Smooth muscle cell (in vitro differentiated cells): Measurements from ENCODE around the gene SPATA32. TPM values are rescaled to one million over a fixed set of nuclear protein-coding genes. Genes with fewer than 3 reads are reported as not detected.

ENCODE experiments used
- DNase-seq: peaks from one replicate; lab custom pipeline; 2025; ENCODE audit not compliant: unreplicated experiment; lab: John Stamatoyannopoulos, UW
- H2AFZ ChIP-seq: fragments of 200-600 bp; sonication (generic); 2 replicates; pipeline ENCODE4 v1.6.0; 2016; ENCODE audit warnings: antibody characterized with exemption, low read depth, mild to moderate bottlenecking
- H3F3A ChIP-seq: fragments of 200-600 bp; sonication (generic); 2 replicates; pipeline ENCODE4 v1.6.0; 2017; ENCODE audit warnings: antibody characterized with exemption, low read depth
- H3K27ac ChIP-seq: fragments of 200-600 bp; sonication (generic); 2 replicates; pipeline ENCODE4 v1.5.1; 2016; ENCODE audit warnings: low read depth, mild to moderate bottlenecking
- H3K27me3 ChIP-seq: fragments of 200-600 bp; sonication (generic); 2 replicates; pipeline ENCODE4 v1.6.1; 2016; ENCODE audit warnings: low read depth, mild to moderate bottlenecking
- H3K36me3 ChIP-seq: fragments of 200-600 bp; sonication (generic); 2 replicates; pipeline ENCODE4 v1.5.1; 2016; ENCODE audit warnings: low read depth
- H3K4me1 ChIP-seq: fragments of 200-600 bp; sonication (generic); 2 replicates; pipeline ENCODE4 v1.5.1; 2016; ENCODE audit warnings: low read depth
- H3K4me2 ChIP-seq: fragments of 200-600 bp; sonication (generic); 2 replicates; pipeline ENCODE4 v1.6.0; 2016; ENCODE audit warnings: mild to moderate bottlenecking
- H3K4me3 ChIP-seq: fragments of 200-600 bp; sonication (generic); 2 replicates; pipeline ENCODE4 v1.5.1; 2016; ENCODE audit warnings: mild to moderate bottlenecking
- H3K79me2 ChIP-seq: fragments of 200-600 bp; sonication (generic); 2 replicates; pipeline ENCODE4 v1.6.0; 2016; ENCODE audit warnings: low read depth, mild to moderate bottlenecking
- H3K9ac ChIP-seq: fragments of 200-600 bp; sonication (generic); 2 replicates; pipeline ENCODE4 v1.6.0; 2016; ENCODE audit warnings: low read depth
- H3K9me3 ChIP-seq: fragments of 200-600 bp; sonication (generic); replicated peaks from 2 replicates; pipeline ENCODE4 v1.5.1; 2016; ENCODE audit warnings: low read depth
- H4K20me1 ChIP-seq: fragments of 200-600 bp; sonication (generic); 2 replicates; pipeline ENCODE4 v1.6.0; 2016; ENCODE audit warnings: low read depth
- CTCF ChIP-seq: fragments of 200-600 bp; sonication (generic); IDR thresholded peaks from 2 replicates; pipeline ENCODE4 v1.5.1; 2017; ENCODE audit warnings: borderline replicate concordance, mild to moderate bottlenecking, antibody characterized with exemption; ENCODE audit not compliant: insufficient read depth, poor library complexity, severe bottlenecking
- WGBS: methylation state at CpG from one replicate; pipeline ENCODE4 v1.1.7; 2016; ENCODE audit warnings: low lambda C conversion rate; 5-methylcytosine and 5-hydroxymethylcytosine counted together
- polyA plus RNA-seq: library from polyadenylated mRNA; unstranded; fragments of >200 nt; fragmentation: Nextera tagmentation; extraction: Ambion mirVana; gene quantifications from 2 replicates; pipeline ENCODE4 v1.2.1, GENCODE V29; 2016
- total RNA-seq: library from RNA; depleted of rRNA; stranded (reverse); fragments of >200 nt; gene quantifications from 2 replicates; pipeline ENCODE4 v1.2.3, GENCODE V29; 2014

SPATA32 gene
- total and polyA plus RNA-seq, 2 experiments from 2014 or later = not detected

GRCh38 chr17:45296003-45296832 lies 34.3 kb upstream of the SPATA32 start:
- Histone ChIP-seq H3K9me3 (no peaks in the 10 kb centered on the region), H3K79me2 (peaks cover 45% of the 10 kb centered on the region), H3K9ac (no peak overlapping the region), H3K36me3 (no peaks in the 10 kb centered on the region), H4K20me1 (peaks cover 82% of the 10 kb centered on the region), H3K4me3 (no peak overlapping the region), H3K27me3 (no peaks in the 10 kb centered on the region), H3K4me2 (no peak overlapping the region), H3K4me1 (peaks cover 16% of the 10 kb centered on the region), H3F3A (peaks cover 22% of the 10 kb centered on the region), H2AFZ (no peak overlapping the region), H3K27ac (no peak overlapping the region)
- WGBS = 94% methylated on average over 7 of the region's 7 CpGs
- DNase-seq = no peak
- TF ChIP-seq CTCF = no peak

GRCh38 chr17:45294506-45294905 lies 32.6 kb upstream of the SPATA32 start:
- peaks cover 90% of the 10 kb centered on the region for H4K20me1 ChIP-seq
- DNase-seq = no peak
- H3K79me2 ChIP-seq = peaks cover 37% of the 10 kb centered on the region
- H3F3A ChIP-seq = peaks cover 22% of the 10 kb centered on the region
- TF ChIP-seq CTCF = no peak
- H3K4me2 ChIP-seq = peak overlapping the region; percentile 32
- H3K36me3 ChIP-seq = no peaks in the 10 kb centered on the region
- no peak overlapping the region for H3K4me3 ChIP-seq
- H3K9ac ChIP-seq = no peak overlapping the region
- peaks cover 15% of the 10 kb centered on the region for H3K4me1 ChIP-seq
- no peaks in the 10 kb centered on the region for H3K27me3 ChIP-seq
- 32% methylated on average over 3 of the region's 3 CpGs for WGBS
- H3K27ac ChIP-seq = peak overlapping the region; percentile 71
- no peaks in the 10 kb centered on the region for H3K9me3 ChIP-seq
- no peak overlapping the region for H2AFZ ChIP-seq

- Histone ChIP-seq H3K4me1 (peaks cover 10% of the 10 kb centered on the region), H4K20me1 (peaks cover 81% of the 10 kb centered on the region)
- WGBS = 19% methylated on average over 10 of the region's 10 CpGs
These were observed 31.7 kb upstream of the SPATA32 start for GRCh38 chr17:45293413-45294211.

More at GRCh38 chr17:45293413-45294211, 31.7 kb upstream of the SPATA32 start:
- no peaks in the 10 kb centered on the region for H3K9me3 ChIP-seq
- peak overlapping the region; percentile 32 for H3K4me2 ChIP-seq
- H3K9ac ChIP-seq = peak overlapping the region; percentile 7
- no peaks in the 10 kb centered on the region for H3K27me3 ChIP-seq
- DNase-seq = peak; percentile 26
- H3F3A ChIP-seq = peaks cover 22% of the 10 kb centered on the region
- peak overlapping the region; percentile 71 for H3K27ac ChIP-seq
- H2AFZ ChIP-seq = no peak overlapping the region
- TF ChIP-seq CTCF = peak; percentile 13
- no peak overlapping the region for H3K4me3 ChIP-seq
- no peaks in the 10 kb centered on the region for H3K36me3 ChIP-seq
- peaks cover 30% of the 10 kb centered on the region for H3K79me2 ChIP-seq
